Mesodermal cell (in vitro differentiated cells): Measurements from ENCODE around the gene CACUL1.
"Not testable (repeated sequence)": the region's sequence is repeated elsewhere in the genome, so short reads cannot be mapped to it uniquely, and the experiment has no call there.

ENCODE experiments used
- H3K27ac ChIP-seq: 2 replicates; pipeline ENCODE4 v1.7.0; 2013; ENCODE audit warnings: mild to moderate bottlenecking, low read depth, low read length, moderate library complexity; ENCODE audit not compliant: severe bottlenecking
- H3K36me3 ChIP-seq: 2 replicates; pipeline ENCODE4 v1.7.1; 2013; ENCODE audit warnings: mild to moderate bottlenecking, low read length, moderate library complexity; ENCODE audit not compliant: control insufficient read depth, insufficient read depth
- H3K4me1 ChIP-seq: one replicate; pipeline ENCODE4 v1.7.1; 2013; ENCODE audit warnings: mild to moderate bottlenecking, low read length; ENCODE audit not compliant: insufficient read depth, control insufficient read depth, poor library complexity, severe bottlenecking
- H3K4me3 ChIP-seq: 2 replicates; pipeline ENCODE4 v1.7.0; 2013; ENCODE audit warnings: low read length, control low read depth, mild to moderate bottlenecking; ENCODE audit not compliant: insufficient read depth, poor library complexity, severe bottlenecking; ENCODE audit errors: extremely low read depth
- H3K9me3 ChIP-seq: 2 replicates; pipeline ENCODE4 v1.7.1; 2013; ENCODE audit warnings: mild to moderate bottlenecking, low read length, moderate library complexity; ENCODE audit not compliant: control insufficient read depth
- WGBS, 2 experiments: methylation state at CpG; one replicate each; pipeline ENCODE4 v1.1.5; 2013; ENCODE audit warnings: missing lambda C conversion rate in 2 of 2; ENCODE audit not compliant: insufficient coverage in 2 of 2; 5-methylcytosine and 5-hydroxymethylcytosine counted together

The CACUL1 gene

DNA sequence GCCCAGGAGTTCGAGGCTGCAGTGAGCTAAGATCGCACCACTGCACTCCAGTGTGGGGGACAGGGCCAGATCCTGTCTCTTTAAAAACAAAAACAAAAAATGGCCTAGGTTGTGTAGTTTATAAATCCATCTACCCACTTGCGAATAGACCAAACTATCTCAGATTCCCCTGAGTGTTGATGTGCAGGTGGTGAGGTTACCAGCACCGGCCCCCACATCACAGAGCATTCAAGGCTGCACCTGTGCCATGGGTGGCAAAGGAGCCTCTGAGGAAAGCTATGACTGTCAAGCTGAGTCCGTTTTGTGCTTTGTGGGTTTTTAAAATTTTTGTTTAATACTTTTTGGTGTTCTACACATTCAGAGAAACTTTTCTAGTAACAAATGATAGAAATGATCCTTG is 30.8 kb upstream of the CACUL1 start:
- H3K27ac ChIP-seq = no peak overlapping the region
- no peaks in the 10 kb centered on the region for H3K36me3 ChIP-seq
- WGBS, 2 experiments = 70 to 93% methylated on average over 2 to 3 of the region's 5 CpGs
- H3K9me3 ChIP-seq = no peaks in the 10 kb centered on the region
- H3K4me1 ChIP-seq = no peaks in the 10 kb centered on the region
- no peak overlapping the region for H3K4me3 ChIP-seq

- H3K9me3 ChIP-seq = no peaks in the 10 kb centered on the region
- H3K4me1 ChIP-seq = no peaks in the 10 kb centered on the region
- H3K4me3 ChIP-seq = no peak overlapping the region
- WGBS, 2 experiments = 88 to 97% methylated on average over 11 to 16 of the region's 24 CpGs
- no peak overlapping the region for H3K27ac ChIP-seq
- H3K36me3 ChIP-seq = no peaks in the 10 kb centered on the region
Observed at GRCh38 chr10:118783776-118784545, 29.2 kb upstream of the CACUL1 start.

DNA sequence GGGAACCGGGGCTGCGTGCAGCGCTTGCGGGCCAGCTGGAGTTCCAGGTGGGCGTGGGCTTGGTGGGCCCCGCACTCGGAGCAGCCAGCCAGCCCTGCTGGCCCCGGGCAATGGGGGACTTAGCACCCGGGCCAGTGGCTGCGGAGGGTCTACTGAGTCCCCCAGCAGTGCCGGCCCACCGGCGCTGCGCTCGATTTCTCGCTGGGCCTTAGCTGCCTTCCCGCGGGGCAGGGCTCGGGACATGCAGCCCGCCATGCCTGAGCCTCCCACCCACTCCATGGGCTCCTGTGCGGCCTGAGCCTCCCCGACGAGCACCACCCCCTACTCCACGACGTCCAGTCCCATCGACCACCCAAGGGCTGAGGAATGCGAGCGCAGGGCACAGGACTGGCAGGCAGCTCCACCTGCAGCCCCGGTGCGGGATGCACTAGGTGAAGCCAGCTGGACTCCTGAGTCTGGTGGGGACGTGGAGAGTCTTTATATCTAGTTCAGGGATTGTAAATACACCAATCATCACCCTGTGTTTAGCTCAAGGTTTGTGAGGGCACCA is 28.2 kb upstream of the CACUL1 start:
- not testable (repeated sequence) for H3K4me1 ChIP-seq, H3K27ac ChIP-seq, H3K36me3 ChIP-seq, H3K9me3 ChIP-seq, H3K4me3 ChIP-seq
- 86 to 96% methylated on average over 14 to 24 of the region's 31 CpGs for WGBS, 2 experiments

DNA sequence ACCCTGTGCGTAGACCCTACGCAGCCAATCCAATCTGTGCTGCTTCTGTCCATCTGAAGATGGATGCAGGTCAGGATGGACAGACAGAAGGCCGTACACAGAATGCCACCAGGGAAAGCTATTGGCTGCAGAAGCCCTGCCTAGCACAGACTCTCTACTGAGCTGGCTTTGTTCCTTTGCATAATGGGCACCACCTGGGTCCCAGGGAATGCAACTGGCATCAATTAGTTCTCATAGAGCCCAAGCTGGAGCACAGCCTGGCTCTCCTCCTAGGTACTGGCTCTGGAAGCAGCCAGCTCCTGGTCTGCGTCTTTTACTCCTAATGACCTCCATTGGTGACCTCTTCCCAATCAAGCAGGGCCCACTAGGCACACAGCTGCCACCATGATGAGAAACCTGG is 26.8 kb upstream of the CACUL1 start:
- Histone ChIP-seq H3K4me1 (no peaks in the 10 kb centered on the region), H3K9me3 (peaks cover 4% of the 10 kb centered on the region), H3K36me3 (no peaks in the 10 kb centered on the region), H3K27ac (no peak overlapping the region), H3K4me3 (no peak overlapping the region)
- WGBS, 2 experiments = 90% methylated on average over 4 of the region's 4 CpGs

DNA sequence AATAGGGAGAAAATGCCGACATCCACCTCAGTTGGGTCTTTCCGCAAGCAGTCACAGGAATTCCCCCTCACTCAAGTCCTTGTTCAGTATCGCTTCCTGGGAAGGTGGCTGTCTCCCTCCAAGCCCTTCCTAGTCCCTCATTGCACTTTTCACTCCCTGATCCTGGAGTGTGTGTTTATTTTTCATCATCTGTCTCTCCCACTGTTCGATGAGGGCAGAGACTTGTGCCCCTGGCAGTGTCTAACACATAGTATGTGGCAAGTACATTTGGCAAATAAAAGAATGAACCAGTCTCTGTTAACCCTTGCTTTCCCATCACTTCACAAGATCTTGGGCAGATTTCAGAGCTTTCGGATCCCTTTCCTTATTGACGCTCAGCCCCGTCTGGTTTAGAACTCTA is 24.0 kb upstream of the CACUL1 start:
- Histone ChIP-seq H3K4me1 (no peaks in the 10 kb centered on the region), H3K36me3 (no peaks in the 10 kb centered on the region), H3K27ac (no peak overlapping the region), H3K4me3 (no peak overlapping the region), H3K9me3 (peaks cover 12% of the 10 kb centered on the region)
- WGBS, 2 experiments = 89 to 96% methylated on average over 5 of the region's 7 CpGs

GRCh38 chr10:118776960-118777359 is 22.2 kb upstream of the CACUL1 start:
- Histone ChIP-seq H3K27ac (no peak overlapping the region), H3K4me3 (no peak overlapping the region), H3K9me3 (peaks cover 12% of the 10 kb centered on the region), H3K4me1 (no peaks in the 10 kb centered on the region), H3K36me3 (no peaks in the 10 kb centered on the region)
- 46 to 80% methylated on average over 1 to 2 of the region's 5 CpGs for WGBS, 2 experiments

DNA sequence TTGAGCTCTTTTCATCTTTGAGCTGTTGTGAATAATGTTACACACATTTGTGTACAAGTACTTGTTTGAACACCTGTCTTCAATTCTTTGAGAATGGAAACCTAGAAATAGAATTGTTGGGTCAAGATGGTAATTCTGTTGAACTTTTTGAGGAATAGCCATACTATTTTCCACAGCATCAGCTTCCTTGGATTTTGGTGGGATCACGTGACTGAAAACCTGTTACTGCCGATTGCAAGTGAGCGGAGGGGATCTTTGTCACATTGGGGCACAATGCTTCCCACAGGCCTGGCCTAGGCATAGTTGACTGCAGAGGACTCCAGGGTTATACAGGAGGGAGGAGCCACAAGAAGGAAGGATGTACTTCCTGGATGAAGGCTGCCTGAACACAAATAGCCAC is 21.3 kb upstream of the CACUL1 start:
- H3K4me3 ChIP-seq = no peak overlapping the region
- H3K36me3 ChIP-seq = no peaks in the 10 kb centered on the region
- no peak overlapping the region for H3K27ac ChIP-seq
- H3K9me3 ChIP-seq = peaks cover 12% of the 10 kb centered on the region
- 88 to 96% methylated on average over 1 to 3 of the region's 3 CpGs for WGBS, 2 experiments
- H3K4me1 ChIP-seq = no peaks in the 10 kb centered on the region

- no peaks in the 10 kb centered on the region for H3K36me3 ChIP-seq
- no peak overlapping the region for H3K4me3 ChIP-seq
- H3K4me1 ChIP-seq = no peaks in the 10 kb centered on the region
- H3K9me3 ChIP-seq = peaks cover 12% of the 10 kb centered on the region
- 81 to 93% methylated on average over 2 to 3 of the region's 7 CpGs for WGBS, 2 experiments
- H3K27ac ChIP-seq = no peak overlapping the region
Observed at GRCh38 chr10:118775478-118775877, 20.7 kb upstream of the CACUL1 start.

GRCh38 chr10:118773041-118773440 is 18.3 kb upstream of the CACUL1 start:
- no peaks in the 10 kb centered on the region for H3K4me1 ChIP-seq
- H3K4me3 ChIP-seq = no peak overlapping the region
- no peaks in the 10 kb centered on the region for H3K36me3 ChIP-seq
- peaks cover 12% of the 10 kb centered on the region for H3K9me3 ChIP-seq
- WGBS, 2 experiments = 67 to 76% methylated on average over 3 of the region's 4 CpGs
- H3K27ac ChIP-seq = no peak overlapping the region

DNA sequence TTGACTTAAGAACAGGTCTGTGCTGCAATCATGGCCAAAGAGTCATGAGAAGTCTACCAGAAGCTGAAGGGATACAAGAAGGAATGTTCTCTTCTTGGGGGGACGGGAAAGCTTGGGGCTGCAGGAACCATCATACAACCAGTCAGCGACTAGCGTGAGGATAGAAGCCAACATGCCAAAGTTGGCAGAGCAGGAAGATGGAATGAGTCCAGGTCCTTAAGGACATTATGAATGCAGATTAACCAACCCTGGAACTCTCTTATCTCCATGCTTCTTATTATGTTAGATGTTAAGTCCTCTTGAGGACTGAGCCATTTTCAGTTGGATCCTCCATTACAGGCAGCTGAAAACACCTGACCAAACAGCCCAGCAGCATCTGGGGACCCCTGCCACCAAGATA is 17.2 kb upstream of the CACUL1 start:
- Histone ChIP-seq H3K27ac (no peak overlapping the region), H3K9me3 (peaks cover 9% of the 10 kb centered on the region), H3K36me3 (no peaks in the 10 kb centered on the region), H3K4me1 (no peaks in the 10 kb centered on the region), H3K4me3 (no peak overlapping the region)
- WGBS, 2 experiments = 85 to 100% methylated on average over 2 to 3 of the region's 3 CpGs

- Histone ChIP-seq H3K27ac (no peak overlapping the region), H3K4me1 (no peaks in the 10 kb centered on the region), H3K36me3 (no peaks in the 10 kb centered on the region), H3K9me3 (no peaks in the 10 kb centered on the region), H3K4me3 (no peak overlapping the region)
- 89 to 100% methylated on average over 2 to 4 of the region's 9 CpGs for WGBS, 2 experiments
Observed at GRCh38 chr10:118769898-118770600, 15.3 kb upstream of the CACUL1 start.
